ENCODE data around the gene GFRA4. TPM values are rescaled to one million over a fixed set of nuclear protein-coding genes. Genes with fewer than 3 reads are reported as not detected.

Gene GFRA4
- total RNA-seq, 1 experiment from 2014 or later = not detected

- TF ChIP-seq, protein P1, sequence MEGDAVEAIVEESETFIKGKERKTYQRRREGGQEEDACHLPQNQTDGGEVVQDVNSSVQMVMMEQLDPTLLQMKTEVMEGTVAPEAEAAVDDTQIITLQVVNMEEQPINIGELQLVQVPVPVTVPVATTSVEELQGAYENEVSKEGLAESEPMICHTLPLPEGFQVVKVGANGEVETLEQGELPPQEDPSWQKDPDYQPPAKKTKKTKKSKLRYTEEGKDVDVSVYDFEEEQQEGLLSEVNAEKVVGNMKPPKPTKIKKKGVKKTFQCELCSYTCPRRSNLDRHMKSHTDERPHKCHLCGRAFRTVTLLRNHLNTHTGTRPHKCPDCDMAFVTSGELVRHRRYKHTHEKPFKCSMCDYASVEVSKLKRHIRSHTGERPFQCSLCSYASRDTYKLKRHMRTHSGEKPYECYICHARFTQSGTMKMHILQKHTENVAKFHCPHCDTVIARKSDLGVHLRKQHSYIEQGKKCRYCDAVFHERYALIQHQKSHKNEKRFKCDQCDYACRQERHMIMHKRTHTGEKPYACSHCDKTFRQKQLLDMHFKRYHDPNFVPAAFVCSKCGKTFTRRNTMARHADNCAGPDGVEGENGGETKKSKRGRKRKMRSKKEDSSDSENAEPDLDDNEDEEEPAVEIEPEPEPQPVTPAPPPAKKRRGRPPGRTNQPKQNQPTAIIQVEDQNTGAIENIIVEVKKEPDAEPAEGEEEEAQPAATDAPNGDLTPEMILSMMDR (IDR thresholded peaks at IDR 0.05; ENCODE audit: unreplicated experiment) = no peak
- no peaks in the 10 kb centered on the region for H3K36me3 Mint-ChIP-seq (ENCODE audit: insufficient read depth, unreplicated experiment)
These were observed 39.6 kb upstream of the GFRA4 start for GRCh38 chr20:3702611-3703391.

DNA sequence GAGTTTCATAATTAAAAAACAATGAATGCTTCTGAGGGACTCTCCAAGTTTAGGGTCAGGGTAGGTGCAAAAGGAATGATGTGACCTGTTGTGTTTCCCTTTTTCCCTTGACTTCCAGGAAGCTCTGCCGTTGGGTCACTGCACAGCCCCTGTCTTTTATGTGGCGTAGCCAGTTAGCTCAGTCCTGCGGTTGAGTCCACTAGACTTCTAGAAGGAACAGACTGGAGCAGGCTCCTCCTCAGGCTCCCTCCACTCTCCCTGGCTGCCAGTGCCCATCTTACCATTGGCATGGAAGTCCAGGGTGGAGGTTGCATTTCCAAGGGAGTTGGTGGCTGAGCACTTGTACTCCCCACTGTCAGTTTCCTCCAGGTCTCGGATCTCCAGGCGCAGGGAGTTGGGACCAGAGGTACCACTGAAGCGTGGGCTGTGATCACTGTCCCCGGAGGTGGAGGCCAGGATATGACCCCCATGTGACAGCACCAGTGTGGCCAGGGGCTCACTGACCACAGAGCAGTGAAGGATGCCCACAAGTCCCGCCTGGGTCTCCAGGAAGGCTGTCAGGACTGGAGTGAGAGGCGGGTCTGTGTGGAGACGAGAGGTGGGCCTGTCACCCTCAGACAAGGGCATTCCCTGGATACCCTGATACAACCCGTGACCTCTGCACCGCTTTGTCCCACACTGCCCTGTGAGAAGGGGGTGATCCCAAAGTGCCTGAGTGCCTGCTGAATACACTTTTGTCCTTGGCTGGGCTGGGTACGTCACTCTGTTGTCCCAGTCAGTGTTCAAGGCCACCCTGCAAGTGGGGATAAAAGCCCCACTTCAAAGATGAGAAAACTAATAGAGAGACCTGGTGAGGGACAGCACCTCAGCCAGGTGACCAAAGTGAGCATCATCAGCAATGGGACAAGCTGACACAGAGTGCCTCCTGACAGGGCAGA is 38.1 kb upstream of the GFRA4 start:
- H3K27ac Mint-ChIP-seq (ENCODE audit: low read depth, unreplicated experiment) = no peak overlapping the region
- no peak overlapping the region for H3K4me3 Mint-ChIP-seq (ENCODE audit: unreplicated experiment)
- H3K9me3 Mint-ChIP-seq (ENCODE audit: unreplicated experiment) = no peaks in the 10 kb centered on the region
- no peaks in the 10 kb centered on the region for H3K27me3 Mint-ChIP-seq (ENCODE audit: insufficient read depth, unreplicated experiment)
- no peaks in the 10 kb centered on the region for H3K4me1 Mint-ChIP-seq (ENCODE audit: insufficient read depth, unreplicated experiment)
- BruUV-seq (replicated peaks) = no TSS peak
- intact Hi-C loops (cut with micrococcal nuclease) = no loop called here
- DNase-seq (ENCODE audit: unreplicated experiment) = no peak
- CTCF ChIA-PET = interaction anchor here (1.4 to 6.9 kb wide), 3 partner anchors 10 to 24 kb away, joined by 6 to 49 read pairs (median 9); partner anchors contain the start of gene SIGLEC1
- TF ChIP-seq, protein P1 (IDR thresholded peaks at IDR 0.05; ENCODE audit: unreplicated experiment) = no peak
- no peaks in the 10 kb centered on the region for H3K36me3 Mint-ChIP-seq (ENCODE audit: insufficient read depth, unreplicated experiment)
- POLR2A ChIA-PET = no interaction called here

More at GRCh38 chr20:3702611-3703391, 39.6 kb upstream of the GFRA4 start:
- BruUV-seq (replicated peaks) = no TSS peak
- DNase-seq (ENCODE audit: unreplicated experiment) = no peak
- no peaks in the 10 kb centered on the region for H3K4me1 Mint-ChIP-seq (ENCODE audit: insufficient read depth, unreplicated experiment)
- intact Hi-C loops (cut with micrococcal nuclease) = no loop called here
- no peaks in the 10 kb centered on the region for H3K27me3 Mint-ChIP-seq (ENCODE audit: insufficient read depth, unreplicated experiment)
- no peak overlapping the region for H3K4me3 Mint-ChIP-seq (ENCODE audit: unreplicated experiment)
- no peak overlapping the region for H3K27ac Mint-ChIP-seq (ENCODE audit: low read depth, unreplicated experiment)
- CTCF ChIA-PET = interaction anchor here (1.4 to 1.7 kb wide), 2 partner anchors 8 to 26 kb away, joined by 6 to 9 read pairs; no protein-coding TSS in a partner anchor
- POLR2A ChIA-PET = interaction anchor here (1.3 kb wide), 1 partner anchor 156 kb away, joined by 3 read pairs; no protein-coding TSS in a partner anchor
- no peaks in the 10 kb centered on the region for H3K9me3 Mint-ChIP-seq (ENCODE audit: unreplicated experiment)

DNA sequence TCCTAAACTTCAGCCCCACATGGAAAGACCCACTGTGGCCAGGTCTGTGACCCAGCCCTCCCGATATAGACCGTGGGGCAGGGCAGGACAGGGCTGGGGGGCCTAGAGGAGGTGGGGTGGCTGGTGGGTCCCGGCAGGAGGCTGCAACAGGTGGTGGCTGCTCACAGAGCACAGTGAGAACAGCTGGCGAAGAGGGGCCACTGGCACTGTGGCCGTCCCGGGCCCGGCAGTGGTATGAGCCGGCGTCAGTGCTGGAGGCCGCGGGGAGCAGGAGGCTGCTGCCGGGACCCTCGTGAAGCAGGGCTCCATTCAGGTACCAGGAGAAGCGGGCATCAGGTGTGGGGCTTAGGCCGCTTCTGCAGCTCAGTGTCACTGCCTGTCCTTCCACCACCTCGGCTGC is 35.8 kb upstream of the GFRA4 start:
- ChIA-PET CTCF (interaction anchor here (0.7 to 6.9 kb wide), 3 partner anchors 12 to 17 kb away, joined by 3 to 49 read pairs (median 3); partner anchors contain the start of gene SIGLEC1), POLR2A (interaction anchor here (1.5 kb wide), 1 partner anchor 68 kb away, joined by 6 read pairs; the partner anchor contains the start of gene ADISSP)
- Mint-ChIP-seq H3K9me3 (ENCODE audit: unreplicated experiment) (no peaks in the 10 kb centered on the region), H3K27ac (ENCODE audit: low read depth, unreplicated experiment) (no peak overlapping the region), H3K27me3 (ENCODE audit: insufficient read depth, unreplicated experiment) (no peaks in the 10 kb centered on the region), H3K4me3 (ENCODE audit: unreplicated experiment) (no peak overlapping the region), H3K4me1 (ENCODE audit: insufficient read depth, unreplicated experiment) (no peaks in the 10 kb centered on the region), H3K36me3 (ENCODE audit: insufficient read depth, unreplicated experiment) (no peaks in the 10 kb centered on the region)
- BruUV-seq (replicated peaks) = no TSS peak
- TF ChIP-seq, protein P1 (IDR thresholded peaks at IDR 0.05; ENCODE audit: unreplicated experiment) = no peak
- DNase-seq (ENCODE audit: unreplicated experiment) = no peak
- intact Hi-C loops (cut with micrococcal nuclease) = no loop called here

Data from MCF 10A (cell line).